AG04450 (cell line): ENCODE measurements around the gene SEMA3C. TPM values are rescaled to one million over a fixed set of nuclear protein-coding genes. Genes with fewer than 3 reads are reported as not detected.

ENCODE experiments used
- CTCF ChIA-PET: fragments of 300-600, 350-600 bp; formaldehyde crosslinking; extraction: SDS; loops from one replicate; lab custom pipeline; 2022; ENCODE audit warnings: antibody characterized with exemption, inconsistent platforms; lab: Charles Lee
- POLR2A ChIA-PET: fragments of 350-600 bp; formaldehyde crosslinking; extraction: SDS; loops from one replicate; lab custom pipeline; 2021; ENCODE audit warnings: antibody characterized with exemption, inconsistent platforms; lab: Yijun Ruan, JAX
- DNase-seq: peaks from one replicate; pipeline ENCODE4 v3.0.0-alpha.2; 2011; ENCODE audit warnings: low read depth, low spot score
- H3K27ac ChIP-seq: one replicate; pipeline ENCODE4 v1.5.1; 2012; ENCODE audit warnings: low read depth, low read length, control low read depth
- H3K27me3 ChIP-seq: one replicate; pipeline ENCODE4 v1.6.0; 2012; ENCODE audit warnings: low read length; ENCODE audit not compliant: control insufficient read depth, insufficient read depth
- H3K4me3 ChIP-seq: 2 replicates; pipeline ENCODE4 v1.5.1; 2011; ENCODE audit warnings: mild to moderate bottlenecking, low read depth, low read length, control low read depth
- H3K9me3 ChIP-seq: 2 replicates; pipeline ENCODE4 v1.5.1; 2012; ENCODE audit warnings: low read length; ENCODE audit not compliant: control insufficient read depth, insufficient read depth
- polyA plus RNA-seq: library from polyadenylated mRNA; depleted of rRNA; stranded (reverse); fragments of >200 nt; gene quantifications from 2 replicates; pipeline ENCODE4 v1.2.3, GENCODE V29; 2011
- TF ChIP-seq, protein P1 (sequence below): IDR thresholded peaks from 2 replicates; pipeline ENCODE4 v1.5.1; 2011; ENCODE audit warnings: low read depth, low read length, control low read depth, inconsistent platforms

Gene SEMA3C
- polyA plus RNA-seq, 1 experiment: 39.9 TPM

DNA sequence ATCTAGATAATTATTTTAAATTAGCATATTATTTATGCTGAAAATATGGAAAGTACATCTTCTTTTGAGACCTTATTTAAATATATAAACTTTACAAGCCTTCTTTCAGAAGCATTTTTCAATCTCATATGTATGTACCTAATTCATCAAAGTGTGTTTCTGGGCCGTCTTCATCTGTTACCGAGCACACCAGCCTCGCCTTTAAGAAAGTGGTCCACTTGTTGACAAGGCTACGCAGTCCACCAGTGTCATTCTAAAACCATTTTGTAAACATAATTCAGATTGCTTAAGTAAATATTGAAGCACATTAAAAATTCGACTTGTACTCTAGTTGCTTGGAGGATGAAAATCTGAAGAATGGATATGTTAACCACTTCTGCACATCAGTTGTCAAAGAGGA, 116.3 kb downstream of the SEMA3C start:
- no peak for DNase-seq
- ChIA-PET CTCF (no interaction called here), POLR2A (no interaction called here)
- Histone ChIP-seq H3K27ac (no peak overlapping the region), H3K9me3 (no peaks in the 10 kb centered on the region), H3K4me3 (no peak overlapping the region), H3K27me3 (no peaks in the 10 kb centered on the region)
- TF ChIP-seq, protein P1, sequence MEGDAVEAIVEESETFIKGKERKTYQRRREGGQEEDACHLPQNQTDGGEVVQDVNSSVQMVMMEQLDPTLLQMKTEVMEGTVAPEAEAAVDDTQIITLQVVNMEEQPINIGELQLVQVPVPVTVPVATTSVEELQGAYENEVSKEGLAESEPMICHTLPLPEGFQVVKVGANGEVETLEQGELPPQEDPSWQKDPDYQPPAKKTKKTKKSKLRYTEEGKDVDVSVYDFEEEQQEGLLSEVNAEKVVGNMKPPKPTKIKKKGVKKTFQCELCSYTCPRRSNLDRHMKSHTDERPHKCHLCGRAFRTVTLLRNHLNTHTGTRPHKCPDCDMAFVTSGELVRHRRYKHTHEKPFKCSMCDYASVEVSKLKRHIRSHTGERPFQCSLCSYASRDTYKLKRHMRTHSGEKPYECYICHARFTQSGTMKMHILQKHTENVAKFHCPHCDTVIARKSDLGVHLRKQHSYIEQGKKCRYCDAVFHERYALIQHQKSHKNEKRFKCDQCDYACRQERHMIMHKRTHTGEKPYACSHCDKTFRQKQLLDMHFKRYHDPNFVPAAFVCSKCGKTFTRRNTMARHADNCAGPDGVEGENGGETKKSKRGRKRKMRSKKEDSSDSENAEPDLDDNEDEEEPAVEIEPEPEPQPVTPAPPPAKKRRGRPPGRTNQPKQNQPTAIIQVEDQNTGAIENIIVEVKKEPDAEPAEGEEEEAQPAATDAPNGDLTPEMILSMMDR: no peak

DNA sequence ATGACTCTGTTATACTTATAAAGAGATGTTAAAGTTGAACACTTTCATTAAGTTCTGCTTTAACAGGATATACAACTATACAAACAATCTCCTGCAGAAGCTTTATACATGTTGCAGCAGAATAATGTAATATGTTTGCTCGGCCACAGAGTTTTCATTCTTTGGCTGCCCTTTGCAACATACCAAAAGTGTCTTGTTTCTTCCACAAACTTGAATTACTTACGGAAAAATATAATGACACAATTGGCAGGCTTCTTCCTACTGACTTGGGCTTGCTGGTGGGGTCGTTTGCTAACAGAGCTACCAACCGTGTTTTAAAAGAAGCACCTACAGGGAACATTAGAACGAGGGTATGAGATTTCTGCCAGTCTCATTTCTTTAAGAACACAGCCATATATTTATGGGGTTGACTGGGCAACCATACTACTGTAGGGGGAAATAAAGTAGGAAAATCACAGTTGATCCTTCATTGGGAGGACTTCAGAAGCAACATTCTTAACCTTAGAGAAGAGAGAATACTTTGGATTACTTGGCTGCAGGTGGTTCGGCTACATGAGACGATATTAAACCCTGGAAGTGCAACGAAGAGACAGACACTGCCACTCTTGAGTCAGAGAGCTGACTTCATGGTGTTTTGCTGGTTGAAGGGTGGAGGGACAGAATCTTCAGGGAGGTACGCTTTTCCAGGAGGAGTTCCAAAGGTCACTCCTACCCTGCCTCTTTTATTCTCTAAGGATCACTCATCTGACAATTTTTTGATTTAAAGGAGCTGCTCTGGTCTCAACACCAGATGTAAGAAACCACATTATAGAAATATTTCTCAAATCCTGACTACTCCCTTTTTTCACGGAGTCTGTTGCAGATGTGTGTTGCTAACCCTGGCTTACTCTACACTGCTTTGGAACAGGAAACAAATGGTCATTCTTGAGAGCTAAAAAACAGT, 123.9 kb downstream of the SEMA3C start:
- Histone ChIP-seq H3K27me3 (no peaks in the 10 kb centered on the region), H3K27ac (no peak overlapping the region), H3K9me3 (no peaks in the 10 kb centered on the region), H3K4me3 (no peak overlapping the region)
- POLR2A ChIA-PET: no interaction called here
- CTCF ChIA-PET: no interaction called here
- TF ChIP-seq, protein P1: no peak
- DNase-seq: no peak

DNA sequence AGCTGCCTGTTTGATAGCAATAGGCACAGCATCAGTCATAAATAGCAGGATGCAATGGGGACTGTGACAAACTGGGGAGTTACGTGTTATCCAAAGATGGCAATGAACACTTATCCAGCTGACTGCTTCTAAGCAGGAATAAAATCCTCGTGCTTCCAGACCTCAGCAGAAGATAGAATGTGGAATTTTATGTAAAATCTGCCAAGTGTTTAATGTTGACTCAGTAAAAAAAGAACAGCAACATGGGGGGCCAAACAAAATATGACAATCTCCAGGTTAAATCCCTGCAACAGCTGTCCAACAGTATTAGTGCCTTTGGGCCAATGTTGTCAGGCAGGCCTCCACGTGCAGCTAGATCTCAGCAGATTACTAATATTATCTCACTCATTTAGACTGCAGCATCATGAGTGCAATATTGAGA, 127.3 kb downstream of the SEMA3C start:
- TF ChIP-seq, protein P1: no peak
- no peak for DNase-seq
- H3K27me3 ChIP-seq: no peaks in the 10 kb centered on the region
- ChIA-PET CTCF (no interaction called here), POLR2A (no interaction called here)
- no peak overlapping the region for H3K4me3 ChIP-seq
- H3K9me3 ChIP-seq: no peaks in the 10 kb centered on the region
- no peak overlapping the region for H3K27ac ChIP-seq

DNA sequence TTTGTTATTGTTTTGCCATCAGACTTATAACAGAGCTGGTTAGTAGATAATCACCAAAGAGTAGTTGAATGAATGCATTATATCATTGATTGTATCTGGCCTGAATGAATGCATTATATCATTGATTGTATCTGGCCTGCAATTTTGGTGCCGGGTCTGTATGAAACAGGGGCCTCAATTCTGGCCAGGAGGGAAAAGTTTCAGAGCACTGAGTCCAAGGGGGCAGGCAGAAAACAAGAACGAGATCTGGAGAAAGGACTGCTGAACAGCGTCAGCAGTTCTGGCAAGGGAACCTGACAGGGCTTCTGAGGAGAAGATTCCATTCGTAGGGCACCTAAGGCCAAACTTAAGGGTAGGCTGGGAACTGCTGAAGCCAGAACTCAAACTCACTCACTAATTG, 128.0 kb downstream of the SEMA3C start:
- H3K27me3 ChIP-seq: no peaks in the 10 kb centered on the region
- ChIA-PET POLR2A (no interaction called here), CTCF (no interaction called here)
- H3K4me3 ChIP-seq: no peak overlapping the region
- no peak for DNase-seq
- TF ChIP-seq, protein P1: no peak
- no peak overlapping the region for H3K27ac ChIP-seq
- no peaks in the 10 kb centered on the region for H3K9me3 ChIP-seq

DNA sequence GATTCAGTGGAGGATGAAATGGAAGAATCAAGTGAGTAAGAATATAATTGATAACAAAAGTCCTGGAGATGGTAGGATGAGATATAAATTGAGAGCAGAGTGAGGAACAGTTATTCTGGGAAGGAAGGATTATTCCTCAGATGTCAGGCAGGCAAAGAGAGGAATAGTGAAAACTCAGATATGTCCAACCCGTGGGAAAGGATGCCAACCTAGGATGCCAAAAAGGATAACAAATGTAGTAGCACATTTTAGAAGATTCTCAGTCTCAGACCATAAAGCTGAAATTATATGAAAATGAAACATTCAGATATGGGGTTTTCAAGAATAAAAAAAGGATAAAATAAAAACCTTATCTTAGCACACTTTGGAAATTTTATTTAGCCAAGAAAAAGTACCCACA, 131.1 kb downstream of the SEMA3C start:
- Histone ChIP-seq H3K4me3 (no peak overlapping the region), H3K9me3 (no peaks in the 10 kb centered on the region), H3K27me3 (no peaks in the 10 kb centered on the region), H3K27ac (no peak overlapping the region)
- DNase-seq: no peak
- POLR2A ChIA-PET: interaction anchor here (0.7 kb wide), 1 partner anchor 63 kb away, joined by 9 read pairs; no protein-coding TSS in a partner anchor
- CTCF ChIA-PET: no interaction called here
- TF ChIP-seq, protein P1: no peak
